COLO829 (cell line): ENCODE results near the gene WDR70.

Experiments used
- DNase-seq: peaks from one replicate; pipeline ENCODE4 v3.0.0; 2012; ENCODE audit warnings: low spot score

WDR70 gene

GRCh38 chr5:37724395-37725125 is 345.4 kb downstream of the WDR70 start:
- no peak for DNase-seq

- no peak for DNase-seq
Observed at GRCh38 chr5:37725185-37725584, 346.1 kb downstream of the WDR70 start.

GRCh38 chr5:37727238-37727637 is 348.1 kb downstream of the WDR70 start:
- no peak for DNase-seq

- no peak for DNase-seq
Observed at GRCh38 chr5:37730896-37731455, 351.9 kb downstream of the WDR70 start.

GRCh38 chr5:37734114-37734513 is 355.0 kb downstream of the WDR70 start:
- no peak for DNase-seq

- peak; percentile 54 for DNase-seq
Observed at GRCh38 chr5:37735649-37736347, 356.7 kb downstream of the WDR70 start.

- no peak for DNase-seq
Observed at GRCh38 chr5:37736397-37736796, 357.3 kb downstream of the WDR70 start.

- DNase-seq, result no peak
Observed at GRCh38 chr5:37737326-37738056, 358.4 kb downstream of the WDR70 start.

GRCh38 chr5:37738057-37738691 is 359.1 kb downstream of the WDR70 start:
- peak; percentile 46 for DNase-seq

GRCh38 chr5:37738865-37739488 is 359.9 kb downstream of the WDR70 start:
- no peak for DNase-seq

GRCh38 chr5:37739817-37740261 is 360.7 kb downstream of the WDR70 start:
- DNase-seq, result no peak

- DNase-seq, result no peak
Observed at GRCh38 chr5:37740331-37741066, 361.4 kb downstream of the WDR70 start.

GRCh38 chr5:37742111-37742510 is 363.0 kb downstream of the WDR70 start:
- DNase-seq, result no peak

- no peak for DNase-seq
Observed at GRCh38 chr5:37751227-37751626, 372.1 kb downstream of the WDR70 start.

GRCh38 chr5:37754976-37755375 is 375.9 kb downstream of the WDR70 start:
- no peak for DNase-seq

GRCh38 chr5:37755581-37755980 is 376.5 kb downstream of the WDR70 start:
- DNase-seq, result no peak

- DNase-seq, result no peak
Observed at GRCh38 chr5:37756248-37756647, 377.1 kb downstream of the WDR70 start.

GRCh38 chr5:37757980-37758582 is 379.0 kb downstream of the WDR70 start:
- DNase-seq, result no peak

GRCh38 chr5:37767251-37767650 is 388.1 kb downstream of the WDR70 start:
- DNase-seq, result no peak

GRCh38 chr5:37767961-37768360 is 388.8 kb downstream of the WDR70 start:
- no peak for DNase-seq
